Measurements from ENCODE around the gene MEGF6.

MEGF6 gene

DNA sequence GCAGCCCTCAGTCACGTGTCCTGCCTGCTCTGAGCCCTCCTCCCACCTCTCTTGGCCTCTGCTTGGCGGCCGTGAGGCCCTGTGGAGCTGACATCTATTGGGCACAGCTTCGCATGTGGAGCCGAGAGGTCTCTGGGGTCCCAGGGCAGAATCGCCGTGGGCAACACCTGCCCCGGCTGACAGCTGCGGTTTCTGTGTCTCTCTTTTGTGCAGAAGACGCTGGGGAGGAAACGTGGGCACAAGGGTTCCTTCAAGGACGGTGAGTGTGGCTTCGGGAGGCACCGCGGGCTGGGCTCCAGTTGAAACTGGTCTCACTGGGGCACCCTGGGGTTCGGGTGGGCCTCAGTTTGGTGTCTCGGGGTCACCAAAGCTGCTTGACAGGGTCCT, 145.4 kb downstream of the MEGF6 start:
- no peak for DNase-seq

DNA sequence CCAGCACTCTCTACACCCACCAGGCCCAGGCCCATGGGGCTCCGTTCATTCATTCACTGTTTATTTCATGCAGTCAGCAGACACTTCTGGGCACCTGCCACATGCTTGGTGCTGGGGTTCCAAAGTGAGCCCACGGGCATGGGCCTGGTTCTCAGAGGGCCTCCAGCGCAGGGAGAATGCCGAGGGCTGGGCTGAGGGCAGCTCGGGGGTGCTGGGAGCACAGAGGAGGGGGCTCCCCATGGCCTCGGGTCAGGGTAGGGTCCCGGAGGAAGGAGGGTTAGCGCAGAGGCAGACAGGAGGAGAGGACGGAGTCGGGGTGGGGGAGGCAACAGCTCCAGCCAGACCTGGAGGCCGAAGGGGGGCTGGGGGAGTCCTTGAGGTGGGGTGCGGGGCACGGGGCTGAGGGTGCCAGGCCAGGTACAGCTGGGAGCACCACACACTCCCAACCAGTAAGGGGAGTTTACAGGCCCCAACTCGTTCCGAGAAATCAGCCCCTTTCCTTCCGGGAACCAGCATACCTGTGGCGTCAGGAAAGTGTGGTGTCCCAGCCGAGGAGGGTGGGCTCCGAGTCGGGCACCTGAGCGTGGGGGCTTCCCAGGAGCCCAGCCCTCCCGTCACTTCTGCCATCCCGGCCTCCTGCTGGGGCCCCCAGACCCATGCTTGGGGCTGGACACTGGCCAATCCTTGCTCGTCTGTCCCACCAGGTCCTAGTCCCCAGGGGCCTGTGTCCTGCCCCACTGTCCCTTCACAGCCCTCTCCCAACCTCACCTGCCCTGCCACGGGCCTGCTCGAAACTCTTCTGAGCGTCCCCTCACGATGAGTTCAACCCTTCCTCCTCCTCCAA, 146.0 kb downstream of the MEGF6 start:
- DNase-seq = no peak

DNA sequence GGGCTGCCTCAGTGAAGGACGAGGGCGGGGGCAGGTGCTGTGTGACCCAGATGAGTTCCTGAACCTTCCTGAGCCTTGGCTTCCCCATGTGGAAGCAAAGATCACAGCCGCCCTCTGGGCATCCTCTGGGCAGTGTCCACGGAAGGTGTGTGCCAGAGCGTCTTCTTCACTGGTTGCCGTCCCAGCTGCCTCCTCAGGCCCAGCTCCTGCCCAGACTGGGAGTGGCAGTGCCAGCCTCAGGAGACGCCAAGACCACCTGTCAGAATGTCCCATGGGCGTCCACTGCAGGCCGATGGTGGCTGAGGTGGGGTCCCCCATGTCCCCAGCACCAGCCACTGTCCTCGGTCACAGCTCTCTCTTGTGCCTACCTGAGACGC, 146.7 kb downstream of the MEGF6 start:
- DNase-seq = no peak

DNA sequence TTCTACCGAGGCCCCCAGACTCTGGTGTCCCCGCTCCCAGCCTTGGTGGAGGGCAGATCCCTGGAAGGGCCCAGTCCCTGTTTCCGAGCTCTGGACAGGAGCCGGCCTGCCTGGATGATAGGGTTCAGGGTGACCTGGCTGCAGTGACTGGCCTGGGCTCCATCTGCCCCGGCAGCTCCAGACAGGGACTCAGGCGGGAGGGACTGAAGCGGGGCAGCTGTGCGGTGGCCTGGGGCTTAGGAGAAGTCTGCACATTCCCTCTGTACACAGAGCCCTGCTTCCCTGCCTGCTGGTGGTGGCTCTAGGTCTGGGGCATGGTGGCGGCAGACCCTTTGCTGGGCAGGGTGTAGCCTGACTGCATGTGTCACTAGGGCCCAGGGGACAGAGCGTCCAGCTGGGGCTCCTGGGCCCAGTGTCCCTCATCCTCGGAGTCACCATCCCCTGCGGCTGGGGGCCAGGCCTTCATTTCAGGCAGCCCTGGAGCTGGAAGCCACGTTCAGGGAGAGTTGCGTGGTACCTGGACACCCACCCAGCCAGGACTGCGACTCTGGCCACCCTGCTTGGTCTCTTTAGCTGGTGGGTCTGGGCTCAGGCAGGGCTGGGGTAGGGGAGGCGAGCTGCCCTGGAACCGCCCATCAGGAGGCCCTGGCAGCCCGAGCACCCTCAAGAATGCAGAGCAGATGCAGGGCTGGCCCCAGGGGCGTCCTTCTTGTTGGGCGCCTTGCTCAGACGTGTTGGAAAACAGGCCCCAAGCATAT, 147.2 kb downstream of the MEGF6 start:
- DNase-seq = no peak

DNA sequence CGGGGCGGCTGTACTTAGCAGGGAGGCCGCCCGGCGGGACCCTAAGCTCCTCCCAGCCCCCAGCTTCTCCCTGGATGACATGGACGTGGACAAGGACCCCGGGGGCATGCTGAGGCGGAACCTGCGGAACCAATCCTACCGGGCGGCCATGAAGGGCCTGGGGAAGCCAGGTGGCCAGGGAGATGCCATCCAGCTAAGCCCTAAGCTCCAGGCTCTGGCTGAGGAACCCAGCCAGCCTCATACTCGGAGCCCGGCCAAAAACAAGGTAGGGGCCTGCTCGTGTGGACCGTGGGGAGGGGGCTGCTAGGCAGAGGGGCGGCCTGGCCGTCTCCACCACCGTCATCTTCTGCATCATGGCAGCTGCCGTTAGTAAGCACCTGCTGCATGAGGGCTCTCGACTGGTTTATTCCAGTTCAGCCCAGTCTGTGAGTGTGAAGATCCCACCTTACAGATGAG, 147.9 kb downstream of the MEGF6 start:
- DNase-seq = no peak

DNA sequence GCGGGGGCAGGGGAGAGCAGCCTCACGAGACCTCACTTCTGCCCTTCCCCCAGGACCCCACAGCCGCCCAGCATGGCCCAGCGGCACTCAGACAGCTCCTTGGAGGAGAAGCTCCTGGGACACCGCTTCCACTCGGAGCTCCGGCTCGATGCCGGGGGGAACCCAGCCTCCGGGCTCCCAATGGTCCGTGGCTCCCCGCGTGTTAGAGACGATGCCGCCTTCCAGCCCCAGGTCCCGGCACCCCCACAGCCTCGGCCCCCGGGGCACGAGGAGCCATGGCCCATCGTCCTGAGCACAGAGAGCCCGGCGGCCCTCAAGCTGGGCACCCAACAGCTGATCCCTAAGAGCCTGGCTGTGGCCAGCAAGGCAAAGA, 148.3 kb downstream of the MEGF6 start:
- DNase-seq = no peak

DNA sequence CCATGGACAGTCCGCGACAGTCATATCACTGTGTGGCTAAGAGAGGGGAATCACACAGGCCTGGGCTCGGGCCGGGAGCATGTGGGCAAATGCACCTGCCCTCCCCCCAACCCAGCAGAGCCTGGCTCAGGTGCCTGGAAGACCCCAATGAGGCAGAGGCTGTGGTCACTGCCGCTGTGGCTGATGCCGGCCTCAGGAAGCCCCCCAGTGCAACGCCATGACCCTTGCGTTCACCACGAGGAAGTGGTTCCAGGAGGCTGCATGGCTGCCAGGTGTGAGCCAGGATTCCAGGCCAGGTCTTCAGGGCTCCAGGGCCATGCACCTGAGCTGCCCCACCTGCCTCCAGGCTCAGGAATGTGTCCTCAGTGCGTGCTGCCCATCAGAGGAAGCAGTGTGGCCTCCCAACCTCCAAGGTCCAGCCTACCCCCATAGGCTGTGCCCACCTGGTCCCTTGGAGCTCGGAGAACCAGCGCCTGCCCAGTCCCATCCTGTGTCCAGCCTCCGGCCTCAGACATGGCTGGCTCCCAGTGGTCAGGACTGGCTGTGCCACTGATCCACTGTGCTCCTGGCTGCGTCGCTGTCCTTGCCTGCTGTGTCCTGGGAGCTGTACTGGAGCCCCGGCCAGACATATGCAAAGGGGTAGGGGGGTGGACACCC, 148.8 kb downstream of the MEGF6 start:
- DNase-seq = no peak

DNA sequence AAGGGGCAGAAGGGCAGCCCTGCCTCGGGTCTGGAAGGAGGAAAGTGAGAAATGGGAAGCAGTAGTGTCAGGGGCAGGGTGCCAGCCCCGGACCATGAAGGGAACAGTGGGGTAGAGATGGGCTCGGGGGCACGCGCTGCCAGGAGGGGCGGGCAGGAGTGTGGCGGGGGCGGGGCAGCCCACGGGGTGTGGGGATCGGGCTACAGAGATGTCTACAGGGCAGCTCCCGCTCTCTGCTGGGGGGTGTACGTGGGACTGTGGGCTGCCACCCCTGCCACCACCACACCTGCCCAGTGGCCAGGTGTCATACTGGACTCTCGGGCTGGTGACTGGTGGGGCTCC, 149.4 kb downstream of the MEGF6 start:
- DNase-seq = no peak

DNA sequence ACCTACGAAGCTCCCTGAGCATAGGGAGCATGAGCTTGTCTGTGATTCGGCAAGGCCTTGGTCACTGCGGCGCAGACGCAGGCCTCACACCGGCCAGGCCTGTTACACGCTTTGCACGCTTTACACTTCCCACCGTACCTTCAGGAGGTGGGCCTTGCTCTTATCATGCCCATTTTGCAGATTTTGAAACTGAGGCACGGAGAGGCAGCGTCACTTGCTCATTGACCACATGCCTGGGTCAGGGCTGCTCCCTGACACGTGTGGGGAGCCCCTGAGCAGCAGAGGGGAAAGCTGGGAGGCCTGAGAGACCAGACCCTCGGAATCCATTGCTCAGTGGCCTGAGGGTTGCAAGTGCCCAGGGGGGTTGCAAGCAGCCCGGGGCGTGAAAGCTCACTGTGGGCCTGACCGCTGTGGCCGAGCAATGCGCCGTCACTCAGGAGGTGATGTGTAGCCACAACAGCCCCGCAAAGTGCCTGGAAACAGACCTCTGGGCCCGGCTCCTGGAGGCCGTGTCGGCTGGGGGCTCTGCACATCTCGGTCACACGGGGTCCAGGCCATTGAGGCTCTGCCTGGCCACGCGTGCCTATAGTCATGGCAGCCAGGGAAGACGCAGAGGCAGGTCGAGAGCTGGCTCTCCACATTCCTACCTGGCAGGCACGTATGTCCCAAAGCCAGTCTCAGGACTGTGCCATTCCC, 149.9 kb downstream of the MEGF6 start:
- DNase-seq = no peak

DNA sequence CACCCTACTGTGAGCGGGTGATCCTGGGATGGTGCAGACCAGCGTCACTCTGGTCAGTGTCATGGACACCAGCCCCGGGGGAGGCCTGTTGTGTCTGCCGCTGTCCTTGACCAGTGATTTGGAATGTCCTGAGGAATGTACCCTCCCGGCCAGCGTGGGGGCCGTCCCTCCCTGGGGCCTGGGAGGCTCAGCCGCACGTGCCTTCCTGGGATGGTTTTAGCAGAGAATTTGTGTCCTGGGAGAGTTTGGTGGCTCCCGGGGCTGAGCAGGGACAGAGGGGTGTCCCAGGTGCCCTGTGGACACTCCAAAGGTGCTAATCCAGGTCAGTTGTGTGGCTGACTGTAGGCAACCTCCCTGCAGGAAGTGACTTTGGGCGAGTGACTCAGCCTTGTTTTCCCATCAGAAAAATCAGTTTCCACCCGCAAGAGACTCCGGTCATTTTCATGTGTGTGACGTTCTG, 150.6 kb downstream of the MEGF6 start:
- DNase-seq = no peak

DNA sequence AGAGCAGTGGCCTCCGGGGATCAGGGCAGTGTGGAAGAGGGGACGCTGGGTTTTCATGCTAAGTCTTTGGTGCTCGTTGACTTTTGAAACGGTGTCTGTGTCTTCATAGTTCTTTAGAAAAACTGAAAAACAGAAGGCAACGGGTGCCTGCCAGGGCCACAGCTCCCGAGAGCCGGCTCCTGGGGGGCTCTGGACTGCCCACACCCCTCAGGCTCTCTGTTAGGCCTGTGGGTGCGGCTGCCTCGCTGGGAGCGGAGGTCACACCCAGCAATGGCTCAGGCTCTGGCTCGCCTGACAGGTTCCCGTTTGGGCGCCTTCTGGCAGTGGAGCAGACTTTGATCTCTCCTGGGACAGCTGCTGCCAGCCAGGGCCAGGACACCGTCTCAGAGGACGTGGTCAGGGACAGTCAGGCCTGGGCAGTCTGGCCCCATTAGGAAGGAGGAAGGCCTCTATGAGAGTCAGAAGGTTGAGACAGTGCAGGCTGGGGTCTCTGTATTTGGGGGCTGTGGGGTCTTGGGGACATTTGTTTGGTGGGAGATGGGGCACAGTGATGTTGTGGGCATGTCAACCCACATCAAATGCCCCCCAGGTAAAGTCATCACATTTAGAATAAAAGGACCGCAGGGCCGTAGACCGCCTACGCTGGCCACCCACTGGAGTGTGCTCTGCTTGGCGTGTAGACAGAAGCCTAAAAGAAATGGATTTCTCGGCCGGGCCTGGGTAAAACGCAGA, 151.2 kb downstream of the MEGF6 start:
- peak; percentile 4 for DNase-seq

DNA sequence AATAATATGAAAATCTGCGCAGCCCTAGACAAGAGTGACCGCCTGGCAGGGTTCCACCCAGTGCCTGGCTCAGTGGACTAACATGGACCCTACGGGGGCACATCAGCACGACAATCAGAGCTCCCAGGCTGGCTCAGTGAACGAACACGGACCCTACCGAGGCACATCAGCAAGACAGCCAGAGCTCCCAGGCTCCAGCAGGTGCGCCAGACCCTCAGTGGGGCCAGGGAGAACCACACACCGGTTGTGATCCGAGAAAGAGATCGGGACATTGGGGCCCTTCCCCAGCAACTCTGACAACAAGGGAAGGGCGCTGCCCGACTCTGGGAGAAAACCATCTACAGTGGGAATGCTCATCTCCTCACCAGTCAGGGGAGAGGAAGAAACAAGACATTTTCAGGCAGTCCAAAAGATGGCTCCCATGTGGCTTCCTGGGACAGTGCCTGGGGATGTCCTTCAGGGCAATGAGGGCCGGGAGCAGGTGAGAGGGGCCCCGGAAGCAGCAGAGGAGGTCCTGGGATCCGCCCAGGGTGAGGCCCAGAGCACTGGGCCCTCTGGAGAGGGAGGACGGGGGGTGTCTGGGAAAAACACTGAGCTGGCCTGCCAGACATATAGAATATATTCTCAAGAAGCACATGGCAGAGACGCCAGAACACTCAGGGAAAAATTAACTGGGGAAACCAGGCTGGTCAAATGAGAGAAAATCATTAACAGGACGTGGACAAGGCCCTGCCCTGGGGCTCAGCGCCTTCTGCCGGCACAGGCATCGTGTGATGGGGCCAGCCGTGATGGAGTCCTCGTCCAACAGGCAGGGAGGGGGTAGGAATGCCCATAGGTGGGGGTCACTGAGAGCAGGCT, 152.0 kb downstream of the MEGF6 start:
- no peak for DNase-seq

DNA sequence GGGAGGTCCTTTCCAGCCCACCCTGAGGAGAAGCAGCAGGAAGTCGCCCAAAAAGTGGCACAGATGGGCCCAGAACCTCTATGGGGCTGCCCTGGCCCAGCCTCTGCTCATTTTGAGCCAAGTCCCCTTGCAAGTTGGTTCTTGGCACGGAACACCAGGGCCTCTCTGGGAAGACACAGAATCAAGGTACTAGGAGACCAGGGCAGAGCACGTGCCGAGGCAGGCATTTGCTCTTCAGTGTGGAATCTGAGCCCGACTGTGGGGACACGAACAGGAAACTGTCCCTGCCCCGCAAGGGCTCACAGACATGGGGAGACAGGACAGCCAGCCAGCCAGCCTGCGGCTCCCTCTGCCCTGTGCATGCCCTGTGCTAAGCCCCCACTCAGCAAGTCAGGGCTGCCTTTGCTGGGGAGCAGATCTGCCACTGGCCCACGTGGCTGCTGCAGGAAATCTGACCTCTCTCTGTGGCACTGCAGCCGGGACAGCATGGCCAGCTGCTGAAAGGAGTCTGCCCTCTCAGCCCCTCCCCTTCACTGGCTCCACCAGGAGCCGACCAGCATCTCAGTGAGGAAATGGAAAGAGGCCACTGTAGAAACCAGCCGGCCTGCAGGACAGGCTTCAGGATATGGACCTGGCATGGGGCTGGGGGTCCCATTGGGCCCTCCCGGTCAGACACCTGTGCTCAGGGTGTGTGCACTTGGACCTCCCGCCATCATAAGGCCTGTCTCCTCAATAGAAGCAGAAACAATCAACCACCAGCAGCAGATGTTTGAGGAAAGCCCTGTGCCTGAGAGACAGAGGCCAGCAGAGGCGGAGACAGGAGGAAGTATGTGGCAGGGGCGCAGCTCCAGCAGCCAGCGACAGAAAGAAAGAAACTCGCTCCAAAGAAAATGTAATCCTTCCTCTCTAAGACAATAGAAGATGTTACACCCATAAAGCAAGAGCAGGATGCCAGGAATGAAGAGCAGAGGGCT, 153.1 kb downstream of the MEGF6 start:
- no peak for DNase-seq

DNA sequence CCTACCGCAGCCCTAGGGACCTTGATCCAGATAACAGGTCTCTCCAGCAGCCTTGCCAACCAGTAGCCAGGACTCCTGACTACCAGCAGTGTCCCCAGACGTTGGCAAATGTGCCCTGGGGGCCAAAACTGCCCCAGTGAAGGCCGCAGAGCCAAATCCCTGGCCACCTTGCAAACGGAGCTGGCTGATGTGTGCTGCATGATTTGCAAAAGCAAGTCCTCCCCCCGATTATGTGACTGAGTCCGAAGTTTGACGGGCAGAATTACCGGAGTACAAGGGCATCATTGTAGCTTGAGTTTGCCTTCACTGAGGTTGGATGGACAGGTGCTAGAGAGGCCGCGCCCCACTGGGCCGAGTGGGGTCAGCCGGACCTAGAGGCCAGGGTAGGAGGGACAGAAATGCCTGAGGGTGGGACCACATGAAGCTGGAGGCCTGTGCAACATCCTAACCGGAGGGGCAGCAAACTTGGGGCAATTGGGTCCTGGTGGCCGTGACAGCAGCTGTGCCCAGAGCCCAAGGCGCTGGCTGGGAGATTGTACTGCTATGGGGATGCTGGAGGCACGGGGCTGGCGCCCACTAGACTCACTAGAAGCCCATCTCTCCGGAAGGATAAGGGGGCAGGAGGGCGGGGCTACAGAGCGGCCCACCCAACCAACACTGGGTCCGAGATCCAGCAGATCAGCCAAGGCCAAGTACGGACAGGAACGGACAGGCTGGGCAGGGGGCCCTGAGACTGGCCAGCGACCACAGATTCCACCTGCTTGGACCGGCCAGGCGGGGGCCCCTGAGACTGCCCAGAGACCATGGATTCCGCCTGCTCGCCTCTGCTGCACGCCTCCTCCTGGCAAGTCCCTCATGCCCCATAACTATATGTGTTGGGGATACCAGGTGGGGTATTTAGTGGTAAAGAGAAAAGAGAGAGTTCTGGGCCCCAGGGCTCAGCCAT, 154.1 kb downstream of the MEGF6 start:
- no peak for DNase-seq

DNA sequence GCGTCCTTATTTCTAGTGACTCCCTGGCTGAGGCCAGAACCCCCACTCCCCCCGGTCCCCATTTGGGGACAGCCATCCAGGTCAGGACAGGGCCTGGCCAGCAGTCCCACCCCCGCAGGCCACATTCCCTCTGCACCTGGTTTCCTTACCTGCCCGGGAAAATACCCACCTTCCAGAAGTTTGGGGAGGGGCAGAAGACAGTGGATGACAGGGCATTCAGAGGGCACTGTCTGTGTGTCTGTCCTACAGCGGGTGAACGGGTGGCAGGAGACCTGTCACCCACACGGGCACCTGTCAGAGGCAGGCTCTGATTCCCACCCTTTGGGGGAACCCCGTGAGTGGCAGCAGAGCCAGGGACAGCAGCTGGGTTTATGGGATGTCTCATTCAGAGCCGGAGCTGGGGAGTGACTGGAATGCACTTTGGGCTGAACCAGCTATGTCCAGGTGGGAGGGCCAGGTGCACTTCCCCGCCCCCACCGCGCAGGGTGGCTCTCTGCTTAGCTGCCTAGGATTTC, 154.8 kb downstream of the MEGF6 start:
- DNase-seq = peak; percentile 42

DNA sequence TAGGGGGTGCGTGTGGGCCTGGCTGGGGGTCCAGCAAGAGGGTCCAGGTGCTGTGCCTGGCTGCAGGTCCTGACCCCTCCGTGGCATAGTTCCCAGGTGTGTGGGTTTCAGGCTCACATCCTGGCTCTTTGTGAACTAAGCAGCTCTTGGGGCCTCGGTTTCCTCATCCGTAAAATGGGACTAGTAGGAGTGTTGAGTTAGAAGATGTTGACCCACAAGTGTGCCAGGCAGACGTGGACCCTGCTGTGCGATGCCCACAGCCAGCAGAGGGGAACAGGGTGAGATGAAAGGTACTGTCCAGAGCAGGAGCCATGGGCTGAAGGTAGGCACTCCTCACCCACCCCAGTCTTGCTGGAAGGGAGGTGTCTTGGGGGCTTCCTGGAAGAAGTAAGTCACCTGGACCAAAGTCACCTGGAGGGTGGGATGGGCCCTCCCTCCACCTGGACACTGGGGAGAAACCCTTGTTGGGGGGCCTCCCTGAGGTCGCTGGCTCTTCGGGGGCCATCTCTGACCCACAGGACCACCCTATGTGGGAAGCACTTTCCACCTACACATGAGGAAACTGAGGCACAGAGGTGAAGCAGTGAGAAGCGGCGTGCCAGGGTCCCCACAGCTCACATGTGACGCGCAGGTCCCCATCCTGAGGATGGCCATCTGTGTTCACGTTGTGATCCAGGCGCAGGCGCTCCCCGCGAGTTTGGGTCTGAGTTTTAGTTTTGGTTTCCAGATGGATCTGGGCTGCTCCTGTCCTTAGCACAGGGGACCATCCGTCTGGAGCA, 155.4 kb downstream of the MEGF6 start:
- DNase-seq = no peak

DNA sequence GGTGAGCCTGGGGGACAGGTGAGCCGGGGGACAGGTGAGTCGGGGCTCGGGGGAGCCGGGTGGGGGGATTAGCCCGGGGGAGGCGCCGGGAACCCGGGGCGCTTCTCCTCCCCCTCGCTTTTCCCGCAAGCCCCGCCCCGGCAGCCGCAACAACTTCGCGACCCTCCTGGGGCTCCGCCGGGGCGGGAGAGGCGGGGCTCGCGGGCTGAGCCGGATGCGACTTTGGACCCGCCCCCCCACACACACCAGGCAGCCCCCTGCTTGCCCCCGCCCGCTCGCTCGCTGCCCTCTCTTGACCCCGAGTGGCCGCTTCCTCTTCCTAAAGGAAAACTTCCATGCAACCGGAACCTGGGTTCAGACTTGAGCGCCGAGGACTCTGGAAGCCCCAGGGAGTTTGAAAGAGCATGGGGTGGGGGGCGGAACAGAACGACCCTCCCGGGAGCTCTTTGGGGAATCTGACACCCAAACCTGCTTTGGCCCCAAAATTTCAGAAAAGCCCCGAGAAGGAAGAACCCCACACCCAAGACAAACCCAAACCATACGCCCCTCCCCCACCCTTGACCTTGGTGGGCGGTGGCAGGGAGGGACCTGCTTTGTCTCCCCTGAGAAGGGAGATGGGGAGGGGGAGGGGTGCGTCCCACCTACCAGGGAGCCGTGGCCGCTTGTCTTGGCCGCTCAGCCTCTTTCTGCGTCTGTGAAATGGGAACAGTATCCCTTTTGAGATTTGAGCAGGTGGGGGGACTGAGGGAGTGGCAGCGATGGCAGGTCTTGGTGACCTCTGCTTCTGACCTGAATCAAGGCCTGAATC, 156.3 kb downstream of the MEGF6 start:
- DNase-seq = no peak

Data from NCI-H526 treated with DMSO at 0.1 percent for 48 hours (cell line).